SH-SY5Y (cell line): ENCODE data around the gene UQCRQ.

Experiments used
- GATA2 ChIP-seq: IDR thresholded peaks from 2 replicates; pipeline ENCODE4 v1.6.1; 2011; ENCODE audit warnings: mild to moderate bottlenecking, low read depth, low read length
- GATA3 ChIP-seq: IDR thresholded peaks from 2 replicates; pipeline ENCODE4 v1.6.1; 2011; ENCODE audit warnings: low read depth, mild to moderate bottlenecking, low read length, moderate library complexity

GRCh38 chr5:132829742-132830435 lies 36.6 kb upstream of the UQCRQ start:
- no peak for TF ChIP-seq GATA2
- no peak for TF ChIP-seq GATA3
